HL-60 (cell line): ENCODE results near the gene KCNAB3.

ENCODE experiments used
- DNase-seq, 2 experiments: peaks; one replicate each; pipeline ENCODE4 v3.0.0-alpha.2; 2010 to 2020; ENCODE audit warnings: low read depth in 1 of 2, low spot score in 1 of 2
- H3K27ac ChIP-seq: fragments of 250-450 bp; sonication (Bioruptor Pico); replicated peaks from 2 replicates; pipeline ENCODE4 v1.5.1; 2020; ENCODE audit warnings: mild to moderate bottlenecking, moderate library complexity
- H3K27me3 ChIP-seq: fragments of 250-450 bp; sonication (Bioruptor Pico); 2 replicates; pipeline ENCODE4 v1.5.1; 2021; ENCODE audit warnings: mild to moderate bottlenecking, moderate library complexity; ENCODE audit not compliant: insufficient read depth, poor library complexity, severe bottlenecking
- H3K4me3 ChIP-seq: replicated peaks from 2 replicates; pipeline ENCODE4 v1.5.1; 2011; ENCODE audit warnings: mild to moderate bottlenecking, control low read depth, low read length; ENCODE audit not compliant: insufficient read depth
- GABPA ChIP-seq: IDR thresholded peaks from 2 replicates; pipeline ENCODE4 v1.6.1; 2012; ENCODE audit warnings: low read depth
- POLR2AphosphoS5 ChIP-seq: IDR thresholded peaks from 2 replicates; pipeline ENCODE4 v1.6.1; 2012; ENCODE audit warnings: low read depth
- SPI1 ChIP-seq: IDR thresholded peaks from 2 replicates; pipeline ENCODE4 v1.6.1; 2012; ENCODE audit warnings: low read depth, mild to moderate bottlenecking, borderline replicate concordance
- TF ChIP-seq, protein P1 (sequence below): IDR thresholded peaks from one replicate; pipeline ENCODE4 v1.5.1; 2011; ENCODE audit warnings: low read length, control low read depth, inconsistent platforms; ENCODE audit not compliant: insufficient read depth
- TF ChIP-seq, protein P2 (sequence below): IDR thresholded peaks from 2 replicates; pipeline ENCODE4 v1.6.1; 2012; ENCODE audit warnings: low read depth; ENCODE audit not compliant: insufficient replicate concordance

KCNAB3 gene

DNA sequence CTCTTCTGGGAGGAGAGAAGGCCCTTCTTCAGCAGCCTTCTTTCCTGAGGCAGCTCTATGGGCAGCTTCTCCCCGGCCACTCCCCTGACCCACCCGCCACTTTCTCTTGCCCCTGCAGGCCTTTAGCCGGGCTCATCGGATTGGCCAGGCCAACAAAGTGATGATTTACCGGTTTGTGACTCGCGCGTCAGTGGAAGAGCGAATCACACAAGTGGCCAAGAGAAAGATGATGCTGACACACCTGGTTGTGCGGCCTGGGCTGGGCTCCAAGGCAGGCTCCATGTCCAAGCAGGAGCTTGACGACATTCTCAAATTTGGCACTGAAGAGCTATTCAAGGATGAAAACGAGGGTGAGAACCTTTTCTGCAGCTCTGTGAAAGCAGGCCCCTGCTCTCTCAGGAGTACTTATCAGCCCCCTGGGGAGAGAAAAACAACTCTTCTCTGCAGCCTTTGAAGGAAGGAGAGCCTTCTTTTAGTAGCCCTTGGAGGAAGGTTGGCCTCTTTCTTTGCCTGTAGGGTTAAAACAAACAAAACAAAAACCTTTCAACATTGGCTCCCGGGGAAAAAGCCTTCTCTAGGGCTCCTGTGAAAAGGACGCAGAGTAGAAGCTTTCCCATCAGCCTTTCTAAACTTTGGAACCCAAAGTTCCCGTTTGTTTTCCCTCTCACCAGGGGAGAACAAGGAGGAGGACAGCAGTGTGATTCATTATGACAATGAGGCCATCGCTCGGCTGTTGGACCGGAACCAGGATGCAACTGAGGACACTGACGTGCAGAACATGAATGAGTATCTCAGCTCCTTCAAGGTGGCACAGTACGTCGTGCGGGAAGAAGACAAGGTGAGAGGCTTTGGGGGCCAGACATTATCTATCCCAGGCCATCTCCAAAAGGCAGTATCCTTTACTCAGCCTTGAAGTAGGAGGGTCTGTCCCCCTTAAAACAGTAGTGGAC, 26.2 kb downstream of the KCNAB3 start:
- no peak for DNase-seq
- H3K27ac ChIP-seq, result no peak overlapping the region
- H3K27me3 ChIP-seq, result no peaks in the 10 kb centered on the region
- no peak overlapping the region for H3K4me3 ChIP-seq
- TF ChIP-seq GABPA (no peak), SPI1 (no peak), POLR2AphosphoS5 (no peak)
- TF ChIP-seq, protein P1, sequence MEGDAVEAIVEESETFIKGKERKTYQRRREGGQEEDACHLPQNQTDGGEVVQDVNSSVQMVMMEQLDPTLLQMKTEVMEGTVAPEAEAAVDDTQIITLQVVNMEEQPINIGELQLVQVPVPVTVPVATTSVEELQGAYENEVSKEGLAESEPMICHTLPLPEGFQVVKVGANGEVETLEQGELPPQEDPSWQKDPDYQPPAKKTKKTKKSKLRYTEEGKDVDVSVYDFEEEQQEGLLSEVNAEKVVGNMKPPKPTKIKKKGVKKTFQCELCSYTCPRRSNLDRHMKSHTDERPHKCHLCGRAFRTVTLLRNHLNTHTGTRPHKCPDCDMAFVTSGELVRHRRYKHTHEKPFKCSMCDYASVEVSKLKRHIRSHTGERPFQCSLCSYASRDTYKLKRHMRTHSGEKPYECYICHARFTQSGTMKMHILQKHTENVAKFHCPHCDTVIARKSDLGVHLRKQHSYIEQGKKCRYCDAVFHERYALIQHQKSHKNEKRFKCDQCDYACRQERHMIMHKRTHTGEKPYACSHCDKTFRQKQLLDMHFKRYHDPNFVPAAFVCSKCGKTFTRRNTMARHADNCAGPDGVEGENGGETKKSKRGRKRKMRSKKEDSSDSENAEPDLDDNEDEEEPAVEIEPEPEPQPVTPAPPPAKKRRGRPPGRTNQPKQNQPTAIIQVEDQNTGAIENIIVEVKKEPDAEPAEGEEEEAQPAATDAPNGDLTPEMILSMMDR, result no peak
- TF ChIP-seq, protein P2, sequence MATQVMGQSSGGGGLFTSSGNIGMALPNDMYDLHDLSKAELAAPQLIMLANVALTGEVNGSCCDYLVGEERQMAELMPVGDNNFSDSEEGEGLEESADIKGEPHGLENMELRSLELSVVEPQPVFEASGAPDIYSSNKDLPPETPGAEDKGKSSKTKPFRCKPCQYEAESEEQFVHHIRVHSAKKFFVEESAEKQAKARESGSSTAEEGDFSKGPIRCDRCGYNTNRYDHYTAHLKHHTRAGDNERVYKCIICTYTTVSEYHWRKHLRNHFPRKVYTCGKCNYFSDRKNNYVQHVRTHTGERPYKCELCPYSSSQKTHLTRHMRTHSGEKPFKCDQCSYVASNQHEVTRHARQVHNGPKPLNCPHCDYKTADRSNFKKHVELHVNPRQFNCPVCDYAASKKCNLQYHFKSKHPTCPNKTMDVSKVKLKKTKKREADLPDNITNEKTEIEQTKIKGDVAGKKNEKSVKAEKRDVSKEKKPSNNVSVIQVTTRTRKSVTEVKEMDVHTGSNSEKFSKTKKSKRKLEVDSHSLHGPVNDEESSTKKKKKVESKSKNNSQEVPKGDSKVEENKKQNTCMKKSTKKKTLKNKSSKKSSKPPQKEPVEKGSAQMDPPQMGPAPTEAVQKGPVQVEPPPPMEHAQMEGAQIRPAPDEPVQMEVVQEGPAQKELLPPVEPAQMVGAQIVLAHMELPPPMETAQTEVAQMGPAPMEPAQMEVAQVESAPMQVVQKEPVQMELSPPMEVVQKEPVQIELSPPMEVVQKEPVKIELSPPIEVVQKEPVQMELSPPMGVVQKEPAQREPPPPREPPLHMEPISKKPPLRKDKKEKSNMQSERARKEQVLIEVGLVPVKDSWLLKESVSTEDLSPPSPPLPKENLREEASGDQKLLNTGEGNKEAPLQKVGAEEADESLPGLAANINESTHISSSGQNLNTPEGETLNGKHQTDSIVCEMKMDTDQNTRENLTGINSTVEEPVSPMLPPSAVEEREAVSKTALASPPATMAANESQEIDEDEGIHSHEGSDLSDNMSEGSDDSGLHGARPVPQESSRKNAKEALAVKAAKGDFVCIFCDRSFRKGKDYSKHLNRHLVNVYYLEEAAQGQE, result no peak

DNA sequence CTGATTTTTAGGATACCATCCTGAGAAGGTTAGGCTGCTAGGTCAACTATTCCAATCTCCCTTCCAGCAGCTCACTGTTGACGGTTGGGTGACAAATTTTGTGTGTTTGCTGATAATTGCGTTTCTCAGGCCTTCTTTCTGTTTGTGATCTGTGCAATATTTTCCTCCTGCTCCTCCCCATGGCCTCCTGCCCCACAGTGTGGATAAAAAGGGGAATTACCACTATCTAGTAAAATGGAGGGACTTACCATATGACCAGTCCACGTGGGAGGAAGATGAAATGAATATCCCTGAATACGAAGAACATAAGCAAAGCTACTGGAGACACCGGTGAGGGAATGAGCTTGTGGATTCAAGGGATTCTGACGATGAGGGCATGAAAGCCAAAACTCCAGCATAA, 31.9 kb downstream of the KCNAB3 start:
- H3K27me3 ChIP-seq, result no peaks in the 10 kb centered on the region
- no peak for DNase-seq
- no peak overlapping the region for H3K4me3 ChIP-seq
- no peak for TF ChIP-seq POLR2AphosphoS5
- TF ChIP-seq GABPA, result no peak
- TF ChIP-seq, protein P1, result no peak
- TF ChIP-seq, protein P2, result no peak
- no peak for TF ChIP-seq SPI1
- no peak overlapping the region for H3K27ac ChIP-seq

DNA sequence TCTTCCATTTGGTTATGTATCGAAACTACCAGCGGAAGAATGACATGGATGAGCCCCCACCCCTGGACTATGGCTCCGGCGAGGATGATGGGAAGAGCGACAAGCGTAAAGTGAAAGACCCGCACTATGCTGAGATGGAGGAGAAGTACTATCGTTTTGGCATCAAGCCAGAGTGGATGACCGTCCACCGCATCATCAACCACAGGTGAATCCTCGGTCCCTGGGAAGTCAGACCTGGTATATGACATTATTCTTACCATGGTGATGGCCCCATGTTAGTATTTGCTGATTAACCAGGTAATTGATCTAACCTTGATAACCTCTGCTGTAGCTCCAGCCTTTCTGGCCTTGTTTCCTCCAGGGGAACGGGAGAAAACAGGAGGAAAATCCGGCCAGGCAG, 32.6 kb downstream of the KCNAB3 start:
- Histone ChIP-seq H3K27me3 (no peaks in the 10 kb centered on the region), H3K4me3 (no peak overlapping the region), H3K27ac (no peak overlapping the region)
- TF ChIP-seq, protein P1, result no peak
- TF ChIP-seq POLR2AphosphoS5 (no peak), GABPA (no peak), SPI1 (no peak)
- TF ChIP-seq, protein P2, result no peak
- DNase-seq, result no peak
